Measurements from ENCODE around the gene TES.

The TES gene

DNA sequence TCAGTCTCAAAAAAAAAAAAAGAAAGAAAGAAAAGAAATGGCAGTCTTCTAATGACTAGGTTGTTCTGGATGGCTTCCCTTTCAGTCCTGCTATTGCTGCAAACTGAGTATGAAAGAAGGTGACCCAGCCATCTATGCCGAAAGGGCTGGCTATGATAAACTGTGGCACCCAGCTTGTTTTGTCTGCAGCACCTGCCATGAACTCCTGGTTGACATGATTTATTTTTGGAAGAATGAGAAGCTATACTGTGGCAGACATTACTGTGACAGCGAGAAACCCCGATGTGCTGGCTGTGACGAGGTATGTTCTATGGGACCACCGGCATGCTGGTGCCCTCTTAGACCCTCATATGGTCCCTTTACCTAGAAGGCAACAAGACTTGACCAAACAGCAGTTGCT lies 41.3 kb downstream of the TES start:
- H3K4me3 ChIP-seq (ENCODE audit: low read depth, low read length) = no peak overlapping the region
- no peak for TF ChIP-seq POLR2A (IDR thresholded peaks at IDR 0.05; ENCODE audit: extremely low read depth, insufficient read length)
- TF ChIP-seq, protein P1, sequence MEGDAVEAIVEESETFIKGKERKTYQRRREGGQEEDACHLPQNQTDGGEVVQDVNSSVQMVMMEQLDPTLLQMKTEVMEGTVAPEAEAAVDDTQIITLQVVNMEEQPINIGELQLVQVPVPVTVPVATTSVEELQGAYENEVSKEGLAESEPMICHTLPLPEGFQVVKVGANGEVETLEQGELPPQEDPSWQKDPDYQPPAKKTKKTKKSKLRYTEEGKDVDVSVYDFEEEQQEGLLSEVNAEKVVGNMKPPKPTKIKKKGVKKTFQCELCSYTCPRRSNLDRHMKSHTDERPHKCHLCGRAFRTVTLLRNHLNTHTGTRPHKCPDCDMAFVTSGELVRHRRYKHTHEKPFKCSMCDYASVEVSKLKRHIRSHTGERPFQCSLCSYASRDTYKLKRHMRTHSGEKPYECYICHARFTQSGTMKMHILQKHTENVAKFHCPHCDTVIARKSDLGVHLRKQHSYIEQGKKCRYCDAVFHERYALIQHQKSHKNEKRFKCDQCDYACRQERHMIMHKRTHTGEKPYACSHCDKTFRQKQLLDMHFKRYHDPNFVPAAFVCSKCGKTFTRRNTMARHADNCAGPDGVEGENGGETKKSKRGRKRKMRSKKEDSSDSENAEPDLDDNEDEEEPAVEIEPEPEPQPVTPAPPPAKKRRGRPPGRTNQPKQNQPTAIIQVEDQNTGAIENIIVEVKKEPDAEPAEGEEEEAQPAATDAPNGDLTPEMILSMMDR (IDR thresholded peaks at IDR 0.05; ENCODE audit: low read depth, low read length) = no peak
- no peak for TF ChIP-seq MAX (IDR thresholded peaks at IDR 0.05; ENCODE audit: low read depth, low read length)
- no peak for TF ChIP-seq MYC (IDR thresholded peaks at IDR 0.05; ENCODE audit: low read depth, low read length)
- no peak for DNase-seq (ENCODE audit: low read depth)

GRCh38 chr7:116252249-116252648 lies 41.9 kb downstream of the TES start:
- H3K4me3 ChIP-seq (ENCODE audit: low read depth, low read length) = no peak overlapping the region
- TF ChIP-seq, protein P1 (IDR thresholded peaks at IDR 0.05; ENCODE audit: low read depth, low read length) = no peak
- no peak for TF ChIP-seq MYC (IDR thresholded peaks at IDR 0.05; ENCODE audit: low read depth, low read length)
- no peak for TF ChIP-seq MAX (IDR thresholded peaks at IDR 0.05; ENCODE audit: low read depth, low read length)
- no peak for TF ChIP-seq POLR2A (IDR thresholded peaks at IDR 0.05; ENCODE audit: extremely low read depth, insufficient read length)
- no peak for DNase-seq (ENCODE audit: low read depth)

- no peak for DNase-seq (ENCODE audit: low read depth)
- H3K4me3 ChIP-seq (ENCODE audit: low read depth, low read length) = no peak overlapping the region
- TF ChIP-seq, protein P1 (IDR thresholded peaks at IDR 0.05; ENCODE audit: low read depth, low read length) = no peak
- no peak for TF ChIP-seq POLR2A (IDR thresholded peaks at IDR 0.05; ENCODE audit: extremely low read depth, insufficient read length)
- TF ChIP-seq MYC (IDR thresholded peaks at IDR 0.05; ENCODE audit: low read depth, low read length) = no peak
- TF ChIP-seq MAX (IDR thresholded peaks at IDR 0.05; ENCODE audit: low read depth, low read length) = no peak
Measured at GRCh38 chr7:116257156-116257555, 46.8 kb downstream of the TES start.

GRCh38 chr7:116258734-116259133 lies 48.4 kb downstream of the TES start:
- peak; percentile 59 for DNase-seq (ENCODE audit: low read depth)
- TF ChIP-seq POLR2A (IDR thresholded peaks at IDR 0.05; ENCODE audit: extremely low read depth, insufficient read length) (no peak), MAX (IDR thresholded peaks at IDR 0.05; ENCODE audit: low read depth, low read length) (peak; percentile 21; the same call in 1 of the 2 replicates), MYC (IDR thresholded peaks at IDR 0.05; ENCODE audit: low read depth, low read length) (no peak)
- TF ChIP-seq, protein P1 (IDR thresholded peaks at IDR 0.05; ENCODE audit: low read depth, low read length) = peak; percentile 71
- no peak overlapping the region for H3K4me3 ChIP-seq (ENCODE audit: low read depth, low read length)

- H3K4me3 ChIP-seq (ENCODE audit: low read depth, low read length) = no peak overlapping the region
- no peak for TF ChIP-seq MYC (IDR thresholded peaks at IDR 0.05; ENCODE audit: low read depth, low read length)
- no peak for TF ChIP-seq MAX (IDR thresholded peaks at IDR 0.05; ENCODE audit: low read depth, low read length)
- TF ChIP-seq, protein P1 (IDR thresholded peaks at IDR 0.05; ENCODE audit: low read depth, low read length) = no peak
- TF ChIP-seq POLR2A (IDR thresholded peaks at IDR 0.05; ENCODE audit: extremely low read depth, insufficient read length) = no peak
- DNase-seq (ENCODE audit: low read depth) = no peak
Measured at GRCh38 chr7:116259156-116259870, 49.0 kb downstream of the TES start.
